Activated T-helper 17 cell treated with anti-CD3 and anti-CD28 coated beads, Interleukin-2, amount 50 U/mL, for 72 hours (primary cell): ENCODE data around the gene INPP5J. TPM values are rescaled to one million over a fixed set of nuclear protein-coding genes. Genes with fewer than 3 reads are reported as not detected.

ENCODE experiments used
- total RNA-seq, 2 donors: library from RNA; stranded (reverse); gene quantifications; one replicate each; pipeline ENCODE4 v1.2.3, GENCODE V29; 2022

INPP5J gene
- total RNA-seq, 2 donors from 2014 or later: 0.09 to 0.34 TPM

Other genes with a start within 250 kb of the INPP5J start
- 10 to 100 TPM; 19.2 to 24.9 TPM for gene MORC2, start 154.2 kb upstream of the INPP5J start, total RNA-seq
- 10 to 100 TPM; 45.1 to 49.0 TPM for gene TUG1, start 153.7 kb upstream of the INPP5J start, total RNA-seq
- 10 to 100 TPM; 42.6 to 58.4 TPM for gene SMTN, start 41.6 kb upstream of the INPP5J start, total RNA-seq
- gene SELENOM, start 15.4 kb upstream of the INPP5J start, total RNA-seq: 10 to 100 TPM in 1 of 2 donors, 1 to 10 TPM in 1; 4.5 to 20.4 TPM
- gene PLA2G3, start 17.5 kb downstream of the INPP5J start, total RNA-seq: not detected
- gene RNF185, start 37.2 kb downstream of the INPP5J start, total RNA-seq: 10 to 100 TPM; 19.3 to 24.6 TPM
- gene LIMK2, start 89.3 kb downstream of the INPP5J start, total RNA-seq: 10 to 100 TPM; 59.5 to 61.4 TPM
- gene PIK3IP1, start 169.5 kb downstream of the INPP5J start, total RNA-seq: 10 to 100 TPM; 11.0 to 24.1 TPM
- 10 to 100 TPM; 16.9 to 28.3 TPM for gene PATZ1, start 223.4 kb downstream of the INPP5J start, total RNA-seq